Activated T-helper 1 cell treated with Interleukin-2 at 50 U/mL for 16 hours (primary cell): Measurements from ENCODE around the gene CCDC183.
"Not testable (repeated sequence)": the region's sequence is repeated elsewhere in the genome, so short reads cannot be mapped to it uniquely, and the experiment has no call there.

Source experiments
- DNase-seq: peaks from one replicate; pipeline ENCODE4 v3.0.0-alpha.2; 2020; ENCODE audit warnings: low read depth

CCDC183 gene

GRCh38 chr9:136760834-136761544 is 35.1 kb upstream of the CCDC183 start:
- not testable (repeated sequence) for DNase-seq

- no peak for DNase-seq
Measured at GRCh38 chr9:136761545-136761981, 34.6 kb upstream of the CCDC183 start.

GRCh38 chr9:136762221-136762691 is 33.9 kb upstream of the CCDC183 start:
- DNase-seq, result no peak

GRCh38 chr9:136762915-136763648 is 33.1 kb upstream of the CCDC183 start:
- DNase-seq, result no peak

GRCh38 chr9:136763649-136764035 is 32.5 kb upstream of the CCDC183 start:
- no peak for DNase-seq

- DNase-seq, result no peak
Measured at GRCh38 chr9:136764301-136764891, 31.7 kb upstream of the CCDC183 start, which contains the start of gene LCN15. LCN15 (minus strand) TSS chr9:136764518; CDS start chr9:136764488, 30 bp downstream.

GRCh38 chr9:136765041-136765440 is 31.1 kb upstream of the CCDC183 start:
- DNase-seq, result no peak

- DNase-seq, result not testable (repeated sequence)
Measured at GRCh38 chr9:136765745-136766409, 30.3 kb upstream of the CCDC183 start.

- not testable (repeated sequence) for DNase-seq
Measured at GRCh38 chr9:136766410-136767120, 29.6 kb upstream of the CCDC183 start.

GRCh38 chr9:136769710-136770191 is 26.4 kb upstream of the CCDC183 start:
- DNase-seq, result no peak

- DNase-seq, result no peak
Measured at GRCh38 chr9:136771907-136772415, 24.2 kb upstream of the CCDC183 start.

- DNase-seq, result no peak
Measured at GRCh38 chr9:136773386-136774044, 22.6 kb upstream of the CCDC183 start.

GRCh38 chr9:136774416-136775045 is 21.6 kb upstream of the CCDC183 start:
- DNase-seq, result no peak

- DNase-seq, result no peak
Measured at GRCh38 chr9:136775191-136775590, 20.9 kb upstream of the CCDC183 start.

GRCh38 chr9:136776947-136777346 is 19.2 kb upstream of the CCDC183 start:
- DNase-seq, result no peak

GRCh38 chr9:136777359-136777758 is 18.8 kb upstream of the CCDC183 start:
- DNase-seq, result no peak

- DNase-seq, result no peak
Measured at GRCh38 chr9:136779808-136780207, 16.3 kb upstream of the CCDC183 start.

- DNase-seq, result no peak
Measured at GRCh38 chr9:136782452-136782851, 13.7 kb upstream of the CCDC183 start.

GRCh38 chr9:136784249-136784996 is 11.7 kb upstream of the CCDC183 start:
- DNase-seq, result no peak

GRCh38 chr9:136784997-136785361 is 11.2 kb upstream of the CCDC183 start:
- no peak for DNase-seq
